GM10847 (cell line): ENCODE measurements around the gene DOCK9.

Experiments
- POLR2A ChIP-seq: IDR thresholded peaks from 2 replicates; pipeline ENCODE4 v1.6.1; 2011; ENCODE audit not compliant: insufficient read length; ENCODE audit errors: extremely low read depth

The DOCK9 gene

GRCh38 chr13:98848746-98849145 is 129.1 kb downstream of the DOCK9 start:
- no peak for TF ChIP-seq POLR2A

GRCh38 chr13:98847780-98848179 is 130.1 kb downstream of the DOCK9 start:
- no peak for TF ChIP-seq POLR2A

- TF ChIP-seq POLR2A: no peak
These were observed 130.9 kb downstream of the DOCK9 start for GRCh38 chr13:98846986-98847385.

GRCh38 chr13:98846521-98846920 is 131.3 kb downstream of the DOCK9 start:
- TF ChIP-seq POLR2A: no peak

- no peak for TF ChIP-seq POLR2A
These were observed 132.1 kb downstream of the DOCK9 start for GRCh38 chr13:98845742-98846141.

- no peak for TF ChIP-seq POLR2A
These were observed 133.8 kb downstream of the DOCK9 start for GRCh38 chr13:98844021-98844420.

- TF ChIP-seq POLR2A: no peak
These were observed 134.4 kb downstream of the DOCK9 start for GRCh38 chr13:98843482-98843877.

- no peak for TF ChIP-seq POLR2A
These were observed 134.9 kb downstream of the DOCK9 start for GRCh38 chr13:98842858-98843481.

- no peak for TF ChIP-seq POLR2A
These were observed 135.8 kb downstream of the DOCK9 start for GRCh38 chr13:98842070-98842469.

GRCh38 chr13:98839856-98840769 is 137.8 kb downstream of the DOCK9 start:
- TF ChIP-seq POLR2A: no peak

GRCh38 chr13:98838776-98839175 is 139.1 kb downstream of the DOCK9 start:
- no peak for TF ChIP-seq POLR2A

- TF ChIP-seq POLR2A: no peak
These were observed 140.0 kb downstream of the DOCK9 start for GRCh38 chr13:98837896-98838295.

GRCh38 chr13:98835156-98835555 is 142.7 kb downstream of the DOCK9 start:
- TF ChIP-seq POLR2A: no peak

GRCh38 chr13:98834254-98834960 is 143.5 kb downstream of the DOCK9 start:
- no peak for TF ChIP-seq POLR2A

GRCh38 chr13:98831236-98831635 is 146.6 kb downstream of the DOCK9 start:
- TF ChIP-seq POLR2A: no peak

GRCh38 chr13:98829541-98829940 is 148.3 kb downstream of the DOCK9 start:
- TF ChIP-seq POLR2A: no peak
